GM12878 (cell line): ENCODE results near the gene CCNL1. TPM values are rescaled to one million over a fixed set of nuclear protein-coding genes. Genes with fewer than 3 reads are reported as not detected.
A peak's percentile ranks its signal among the peaks of the same experiment; 100 is the strongest.

Experiments used
- ASH2L ChIP-seq: fragments of 300-600, 200-600 bp; sonication (generic); IDR thresholded peaks from 2 replicates; pipeline ENCODE4 v1.6.1; 2017; ENCODE audit warnings: low read depth, mild to moderate bottlenecking, borderline replicate concordance
- ATF7 ChIP-seq: fragments of 450-650 bp; IDR thresholded peaks from 2 replicates; pipeline ENCODE4 v1.6.1; 2016; ENCODE audit warnings: low read depth, mild to moderate bottlenecking
- BCL11A ChIP-seq: IDR thresholded peaks from 2 replicates; pipeline ENCODE4 v1.6.1; 2011; ENCODE audit warnings: low read depth, low read length
- BMI1 ChIP-seq: fragments of 450-650 bp; IDR thresholded peaks from 2 replicates; pipeline ENCODE4 v1.6.1; 2016; ENCODE audit warnings: mild to moderate bottlenecking, moderate library complexity, borderline replicate concordance
- CEBPB ChIP-seq, 2 experiments: fragments of 150-350 bp in 1 of 2; IDR thresholded peaks; 2 replicates each; pipeline ENCODE4 v1.6.1; 2012 to 2014; ENCODE audit warnings: low read depth in 2 of 2, low read length in 2 of 2, borderline replicate concordance in 1 of 2, inconsistent platforms in 1 of 2
- CREB1 ChIP-seq: IDR thresholded peaks from 2 replicates; pipeline ENCODE4 v1.6.1; 2012; ENCODE audit warnings: low read depth, mild to moderate bottlenecking, inconsistent platforms
- LARP7 ChIP-seq: fragments of 450-650 bp; IDR thresholded peaks from 2 replicates; pipeline ENCODE4 v1.6.1; 2017; ENCODE audit warnings: mild to moderate bottlenecking
- MAX ChIP-seq: IDR thresholded peaks from 2 replicates; pipeline ENCODE4 v1.6.1; 2012; ENCODE audit warnings: low read depth, low read length, improper control_type of control experiment
- NBN ChIP-seq: fragments of 450-650 bp; IDR thresholded peaks from 2 replicates; pipeline ENCODE4 v1.6.1; 2016
- NFIC ChIP-seq: IDR thresholded peaks from 2 replicates; pipeline ENCODE4 v1.6.1; 2012; ENCODE audit warnings: low read depth, mild to moderate bottlenecking, inconsistent platforms, low read length, moderate library complexity
- NR2C1 ChIP-seq: fragments of 450-650 bp; IDR thresholded peaks from 2 replicates; pipeline ENCODE4 v1.6.1; 2017; ENCODE audit warnings: antibody characterized with exemption, mild to moderate bottlenecking, moderate library complexity
- NR2F1 ChIP-seq: fragments of 450-650 bp; conservative IDR thresholded peaks from 2 replicates; pipeline ENCODE4 v1.6.1; 2017; ENCODE audit warnings: mild to moderate bottlenecking
- POLR2AphosphoS2 ChIP-seq: IDR thresholded peaks from 2 replicates; pipeline ENCODE4 v1.6.1; 2011; ENCODE audit warnings: low read depth, mild to moderate bottlenecking, low read length, improper control_type of control experiment, moderate library complexity
- POLR2AphosphoS5 ChIP-seq: IDR thresholded peaks from 2 replicates; pipeline ENCODE4 v1.6.1; 2011; ENCODE audit warnings: mild to moderate bottlenecking, low read length, inconsistent platforms
- RAD21 ChIP-seq: IDR thresholded peaks from 2 replicates; pipeline ENCODE4 v1.6.1; 2011; ENCODE audit warnings: mild to moderate bottlenecking, low read depth, low read length, moderate library complexity; ENCODE audit not compliant: insufficient read depth
- RB1 ChIP-seq: fragments of 450-650 bp; formaldehyde crosslinking; IDR thresholded peaks from 2 replicates; pipeline ENCODE4 v1.6.1; 2017; ENCODE audit warnings: mild to moderate bottlenecking, borderline replicate concordance
- SMARCA5 ChIP-seq: fragments of 450-650 bp; IDR thresholded peaks from 2 replicates; pipeline ENCODE4 v1.6.1; 2017; ENCODE audit warnings: mild to moderate bottlenecking
- TAF1 ChIP-seq: IDR thresholded peaks from 2 replicates; pipeline ENCODE4 v1.6.1; 2011; ENCODE audit warnings: mild to moderate bottlenecking, low read depth, low read length, borderline replicate concordance
- TBL1XR1 ChIP-seq: IDR thresholded peaks from 2 replicates; pipeline ENCODE4 v1.6.1; 2012; ENCODE audit warnings: low read depth, low read length, improper control_type of control experiment
- TCF12 ChIP-seq: IDR thresholded peaks from 2 replicates; pipeline ENCODE4 v1.6.1; 2011; ENCODE audit warnings: low read depth, mild to moderate bottlenecking, low read length
- ZNF207 ChIP-seq: fragments of 450-650 bp; IDR thresholded peaks from 2 replicates; pipeline ENCODE4 v1.6.1; 2014; ENCODE audit warnings: antibody characterized with exemption, mild to moderate bottlenecking, borderline replicate concordance
- ZNF24 ChIP-seq: fragments of 450-650 bp; IDR thresholded peaks from 2 replicates; pipeline ENCODE4 v1.6.1; 2017; ENCODE audit warnings: antibody characterized with exemption, mild to moderate bottlenecking
- polyA plus RNA-seq, 11 experiments: library from polyadenylated mRNA; depleted of rRNA in 4 of 11; unstranded in 6 of 11; stranded (reverse) in 5 of 11; fragments of >200 nt; fragmentation: Nextera tagmentation in 4 of 11; fragmentation: Illumina TruSeq in 1 of 11; extraction: Ambion mirVana in 4 of 11; extraction: Trizol in 1 of 11; gene quantifications; 1 replicate in 1 of 11; 2 replicates in 10 of 11; pipeline versions ENCODE4 v1.2.1 to v1.2.3, GENCODE V29; 2011 to 2016; ENCODE audit warnings: inconsistent platforms in 2 of 11, missing spikeins in 2 of 11, low read depth in 1 of 11
- total RNA-seq, 4 experiments: library from RNA; depleted of rRNA in 3 of 4; stranded (reverse); fragments of >200 nt in 3 of 4; fragmentation: Illumina TruSeq in 1 of 4; extraction: Trizol in 1 of 4; gene quantifications; 2 replicates each; pipeline versions ENCODE4 v1.2.1 to v1.2.3, GENCODE V29; 2013 to 2021
- TF ChIP-seq, protein P1 (sequence below): fragments of 450-650 bp; IDR thresholded peaks from 2 replicates; pipeline ENCODE4 v1.6.1; 2017; ENCODE audit warnings: mild to moderate bottlenecking, moderate library complexity
- TF ChIP-seq, protein P2 (sequence below): fragments of 450-650 bp; IDR thresholded peaks from 2 replicates; pipeline ENCODE4 v1.6.1; 2017; ENCODE audit warnings: low read depth, mild to moderate bottlenecking, moderate library complexity

Gene CCNL1
- total and polyA plus RNA-seq, 10 of the 15 experiments (the other 5 are each of a cell fraction or from before 2014, with no cell fraction given) = 22.2 to 174 (median 115) TPM

DNA sequence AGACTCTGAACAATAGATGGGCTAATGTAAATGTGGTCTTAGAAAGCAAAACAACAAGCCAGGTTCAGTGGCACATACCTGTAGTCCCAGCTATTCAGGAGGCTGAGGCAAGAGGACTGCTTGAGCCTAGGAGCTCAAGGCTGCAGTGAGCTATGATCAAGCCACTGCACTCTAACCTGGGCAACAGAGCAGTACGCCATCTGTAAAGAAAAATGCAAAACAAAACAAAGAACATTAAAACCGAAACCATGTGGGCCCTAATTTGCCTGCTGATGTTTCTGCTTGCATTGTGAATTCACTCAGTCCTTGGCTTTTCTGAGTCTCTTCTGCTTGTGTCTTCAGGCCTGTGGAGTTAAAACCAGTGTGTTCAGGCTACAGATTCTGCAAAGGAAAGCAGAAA, 56.7 kb downstream of the CCNL1 start (continued):
- 0 out of 2 replicates have a peak, but pooled peaks have one; percentile 8 for TF ChIP-seq BCL11A
- no peak for TF ChIP-seq MAX
- no peak for TF ChIP-seq BMI1
- TF ChIP-seq POLR2AphosphoS2 = no peak
- 0 out of 2 replicates have a peak, but pooled peaks have one; percentile 44 for TF ChIP-seq NFIC
- TF ChIP-seq, protein P1, sequence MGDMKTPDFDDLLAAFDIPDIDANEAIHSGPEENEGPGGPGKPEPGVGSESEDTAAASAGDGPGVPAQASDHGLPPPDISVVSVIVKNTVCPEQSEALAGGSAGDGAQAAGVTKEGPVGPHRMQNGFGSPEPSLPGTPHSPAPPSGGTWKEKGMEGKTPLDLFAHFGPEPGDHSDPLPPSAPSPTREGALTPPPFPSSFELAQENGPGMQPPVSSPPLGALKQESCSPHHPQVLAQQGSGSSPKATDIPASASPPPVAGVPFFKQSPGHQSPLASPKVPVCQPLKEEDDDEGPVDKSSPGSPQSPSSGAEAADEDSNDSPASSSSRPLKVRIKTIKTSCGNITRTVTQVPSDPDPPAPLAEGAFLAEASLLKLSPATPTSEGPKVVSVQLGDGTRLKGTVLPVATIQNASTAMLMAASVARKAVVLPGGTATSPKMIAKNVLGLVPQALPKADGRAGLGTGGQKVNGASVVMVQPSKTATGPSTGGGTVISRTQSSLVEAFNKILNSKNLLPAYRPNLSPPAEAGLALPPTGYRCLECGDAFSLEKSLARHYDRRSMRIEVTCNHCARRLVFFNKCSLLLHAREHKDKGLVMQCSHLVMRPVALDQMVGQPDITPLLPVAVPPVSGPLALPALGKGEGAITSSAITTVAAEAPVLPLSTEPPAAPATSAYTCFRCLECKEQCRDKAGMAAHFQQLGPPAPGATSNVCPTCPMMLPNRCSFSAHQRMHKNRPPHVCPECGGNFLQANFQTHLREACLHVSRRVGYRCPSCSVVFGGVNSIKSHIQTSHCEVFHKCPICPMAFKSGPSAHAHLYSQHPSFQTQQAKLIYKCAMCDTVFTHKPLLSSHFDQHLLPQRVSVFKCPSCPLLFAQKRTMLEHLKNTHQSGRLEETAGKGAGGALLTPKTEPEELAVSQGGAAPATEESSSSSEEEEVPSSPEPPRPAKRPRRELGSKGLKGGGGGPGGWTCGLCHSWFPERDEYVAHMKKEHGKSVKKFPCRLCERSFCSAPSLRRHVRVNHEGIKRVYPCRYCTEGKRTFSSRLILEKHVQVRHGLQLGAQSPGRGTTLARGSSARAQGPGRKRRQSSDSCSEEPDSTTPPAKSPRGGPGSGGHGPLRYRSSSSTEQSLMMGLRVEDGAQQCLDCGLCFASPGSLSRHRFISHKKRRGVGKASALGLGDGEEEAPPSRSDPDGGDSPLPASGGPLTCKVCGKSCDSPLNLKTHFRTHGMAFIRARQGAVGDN = peak; percentile 66
- TF ChIP-seq TAF1 = peak; percentile 13; the same call in 1 of the 2 replicates
- TF ChIP-seq, protein P2, sequence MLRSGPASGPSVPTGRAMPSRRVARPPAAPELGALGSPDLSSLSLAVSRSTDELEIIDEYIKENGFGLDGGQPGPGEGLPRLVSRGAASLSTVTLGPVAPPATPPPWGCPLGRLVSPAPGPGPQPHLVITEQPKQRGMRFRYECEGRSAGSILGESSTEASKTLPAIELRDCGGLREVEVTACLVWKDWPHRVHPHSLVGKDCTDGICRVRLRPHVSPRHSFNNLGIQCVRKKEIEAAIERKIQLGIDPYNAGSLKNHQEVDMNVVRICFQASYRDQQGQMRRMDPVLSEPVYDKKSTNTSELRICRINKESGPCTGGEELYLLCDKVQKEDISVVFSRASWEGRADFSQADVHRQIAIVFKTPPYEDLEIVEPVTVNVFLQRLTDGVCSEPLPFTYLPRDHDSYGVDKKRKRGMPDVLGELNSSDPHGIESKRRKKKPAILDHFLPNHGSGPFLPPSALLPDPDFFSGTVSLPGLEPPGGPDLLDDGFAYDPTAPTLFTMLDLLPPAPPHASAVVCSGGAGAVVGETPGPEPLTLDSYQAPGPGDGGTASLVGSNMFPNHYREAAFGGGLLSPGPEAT = peak; percentile 25; the same call in 1 of the 2 replicates
- TF ChIP-seq LARP7 = no peak
- TF ChIP-seq RB1 = no peak
- TF ChIP-seq RAD21 = no peak
- 0 out of 2 replicates have a peak, but pooled peaks have one; percentile 38 for TF ChIP-seq TCF12
- TF ChIP-seq ZNF24 = 0 out of 2 replicates have a peak, but pooled peaks have one; percentile 44
- 0 out of 2 replicates have a peak, but pooled peaks have one; percentile 30 for TF ChIP-seq POLR2AphosphoS5
- TF ChIP-seq NBN = peak; percentile 51; the same call in 1 of the 2 replicates
- TF ChIP-seq NR2C1 = no peak
- 0 out of 2 replicates have a peak, but pooled peaks have one; percentile 45 for TF ChIP-seq ZNF207
- no peak for TF ChIP-seq TBL1XR1
- peak; percentile 35; the same call in 1 of the 2 replicates for TF ChIP-seq ATF7
- no peak for TF ChIP-seq CREB1
- TF ChIP-seq NR2F1 = no peak
- peak; percentile 56; the same call in 1 of the 2 replicates for TF ChIP-seq SMARCA5
- no peak for TF ChIP-seq ASH2L
- TF ChIP-seq CEBPB (IDR thresholded peaks at IDR 0.05; ENCODE audit: borderline replicate concordance in 1 of 2, low read depth in 2 of 2, low read length in 2 of 2) = no peak
